Measurements from ENCODE around the gene GIMAP7.

GIMAP7 gene

GRCh38 chr7:150569245-150569955, 54.7 kb downstream of the GIMAP7 start:
- DNase-seq (ENCODE audit: low read depth, low spot score) = no peak
